Activated CD4-positive, alpha-beta T cell treated with anti-CD3 and anti-CD28 coated beads, Interleukin-2, amount 50 U/mL, for 24 hours (primary cell): ENCODE measurements around the gene FXYD3.
A peak's percentile ranks its signal among the peaks of the same experiment; 100 is the strongest.
"Not testable (repeated sequence)": the region's sequence is repeated elsewhere in the genome, so short reads cannot be mapped to it uniquely, and the experiment has no call there.

Experiments used
- DNase-seq, 2 donors: peaks; one replicate each; pipeline ENCODE4 v3.0.0-alpha.2; 2020; ENCODE audit warnings: low read depth in 1 of 2, low spot score in 1 of 2

Gene FXYD3

DNA sequence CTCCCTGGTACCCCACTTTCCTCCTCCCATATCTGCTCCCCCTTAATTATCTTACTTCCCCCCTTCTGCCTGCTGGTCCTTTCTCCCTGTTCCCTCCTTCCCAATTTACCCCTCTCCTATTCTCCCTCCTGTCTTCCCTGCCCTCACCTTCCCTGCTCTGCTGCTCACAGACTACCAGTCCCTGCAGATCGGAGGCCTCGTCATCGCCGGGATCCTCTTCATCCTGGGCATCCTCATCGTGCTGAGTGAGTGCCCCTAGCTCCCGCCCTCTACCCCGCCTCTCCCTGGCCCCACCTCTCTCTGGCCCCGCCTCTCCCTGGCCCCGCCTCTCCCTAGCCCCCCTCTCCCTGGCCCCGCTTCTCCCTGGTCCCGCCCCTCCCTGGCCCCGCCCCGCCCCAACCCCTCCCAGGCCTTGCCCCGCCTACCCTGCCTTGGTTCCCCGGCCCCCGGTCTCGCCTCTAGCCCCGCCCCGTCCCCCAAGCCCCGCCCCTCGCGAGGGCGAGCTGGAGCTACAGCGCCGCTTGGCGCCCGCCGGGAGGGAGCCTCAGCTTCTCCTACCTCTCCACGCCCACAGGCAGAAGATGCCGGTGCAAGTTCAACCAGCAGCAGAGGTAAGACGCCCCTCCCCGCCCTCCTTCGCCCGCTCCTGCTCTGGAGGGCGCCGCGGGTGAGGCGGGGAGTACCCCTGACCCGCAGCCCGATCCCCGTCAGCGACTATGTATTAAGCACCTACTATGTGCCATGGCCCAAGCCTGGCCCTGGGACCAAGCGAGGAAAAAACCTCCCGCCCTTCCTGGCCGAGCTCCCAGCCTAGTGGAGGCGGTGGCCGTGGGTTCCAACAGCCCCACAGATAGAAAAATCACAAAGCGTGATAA is 25.6 kb downstream of the FXYD3 start:
- peak; percentile 94 to 95 for DNase-seq

DNA sequence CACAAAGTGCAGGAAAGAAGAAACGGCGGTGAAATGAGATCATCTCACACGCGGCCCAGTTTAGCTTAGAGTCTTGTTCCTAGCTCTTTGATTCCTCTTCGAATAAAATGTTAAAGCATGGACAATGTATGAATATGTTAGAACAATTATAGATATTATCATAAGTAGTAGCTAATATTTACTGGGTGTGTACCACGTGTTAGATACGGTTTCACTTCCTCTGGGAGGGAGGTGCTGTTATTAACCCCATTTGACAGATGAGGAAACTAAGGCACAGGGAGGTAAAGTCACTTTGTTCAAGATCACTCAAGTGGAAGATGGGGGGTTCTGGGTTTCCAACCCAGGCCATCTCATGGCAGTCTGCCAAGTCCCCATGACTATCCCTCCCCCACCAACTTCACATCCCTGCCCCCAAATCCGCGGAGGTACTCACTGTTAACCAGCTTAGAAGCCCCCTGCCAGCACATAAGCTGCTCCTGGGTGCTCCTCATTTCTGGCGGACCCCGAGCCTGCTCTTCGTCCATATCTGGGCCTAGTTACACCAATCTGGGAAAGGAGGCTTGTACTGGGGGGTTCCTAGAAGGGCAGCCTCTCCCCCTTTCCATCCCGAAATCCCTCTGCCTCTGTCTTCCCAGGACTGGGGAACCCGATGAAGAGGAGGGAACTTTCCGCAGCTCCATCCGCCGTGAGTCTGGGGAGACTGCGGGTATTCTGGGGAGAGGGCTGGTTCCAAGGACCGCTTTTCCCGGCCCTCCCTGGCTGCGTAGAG is 26.4 kb downstream of the FXYD3 start:
- no peak for DNase-seq

- DNase-seq = peak; percentile 39 to 50
Observed at GRCh38 chr19:35142606-35143230, 27.1 kb downstream of the FXYD3 start.

GRCh38 chr19:35143231-35143715 is 27.6 kb downstream of the FXYD3 start, which contains the start of gene FXYD7:
Gene FXYD7, plus strand, starts transcription at chr19:35143255. Its CDS starts 79 bp downstream, at chr19:35143334.
- no peak for DNase-seq

GRCh38 chr19:35143818-35144217 is 28.2 kb downstream of the FXYD3 start:
- DNase-seq = no peak

- DNase-seq = no peak
Observed at GRCh38 chr19:35144259-35144599, 28.6 kb downstream of the FXYD3 start.

DNA sequence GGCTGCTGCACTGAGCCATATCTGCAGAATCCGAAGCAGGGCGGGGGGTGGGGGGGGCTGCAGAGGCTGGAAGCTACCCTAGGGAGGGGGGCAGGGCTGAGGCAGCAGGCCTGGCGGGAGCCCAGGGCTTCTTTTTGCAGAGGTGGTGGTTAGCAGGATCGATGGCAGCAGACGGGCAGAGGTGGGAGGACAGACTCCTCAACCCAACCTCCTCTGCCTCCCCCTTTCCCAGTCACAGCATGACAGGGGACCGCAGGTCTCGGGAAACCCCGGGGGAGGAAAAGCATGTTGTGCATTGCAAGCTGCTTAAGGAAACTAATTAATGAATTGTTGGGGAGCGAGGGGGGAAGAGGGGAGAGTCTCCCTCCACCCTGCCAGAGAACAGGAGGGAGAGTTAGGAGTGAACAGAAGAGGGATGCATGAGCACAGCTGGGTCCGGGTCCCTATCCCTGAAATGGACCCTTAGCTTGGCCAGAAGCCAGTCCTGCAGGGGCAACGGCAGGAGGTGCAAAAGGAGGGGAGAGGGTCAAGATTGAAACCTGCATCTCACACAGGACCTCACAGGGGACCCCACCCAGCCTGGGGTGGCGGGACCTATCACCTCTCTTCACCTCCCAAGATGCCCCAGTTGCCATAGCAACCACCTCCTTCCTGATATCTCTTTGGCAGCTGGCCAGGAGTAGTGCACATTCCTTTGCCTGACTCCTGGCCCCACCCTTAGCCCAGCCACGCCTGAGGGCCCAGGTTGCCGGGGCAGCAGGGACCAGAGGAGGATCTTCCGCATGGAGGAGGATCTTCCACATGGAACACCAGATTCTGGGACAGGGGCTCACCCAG is 29.2 kb downstream of the FXYD3 start:
- DNase-seq = no peak

- no peak for DNase-seq
Observed at GRCh38 chr19:35146746-35147459, 31.3 kb downstream of the FXYD3 start.

- DNase-seq = no peak
Observed at GRCh38 chr19:35149463-35149862, 33.8 kb downstream of the FXYD3 start.

DNA sequence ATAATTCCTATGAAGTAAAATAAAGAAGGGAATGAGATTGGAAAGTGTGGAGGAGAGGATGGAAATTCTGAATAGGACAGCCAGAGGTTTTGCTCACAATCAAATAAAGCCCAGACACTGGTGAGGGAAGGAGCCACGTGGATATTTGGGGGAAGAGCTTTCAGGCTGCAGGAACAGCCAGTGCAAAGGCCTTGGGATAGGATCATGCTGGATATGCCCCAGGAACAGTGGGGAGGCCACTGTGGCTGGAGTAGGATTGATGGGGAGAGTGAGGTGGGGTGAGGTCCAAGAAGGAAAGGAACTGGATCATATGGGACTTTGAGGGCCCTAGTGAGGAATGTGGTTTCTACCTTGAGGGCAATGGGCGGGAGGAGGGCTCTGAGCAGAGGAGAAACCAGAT is 34.8 kb downstream of the FXYD3 start:
- DNase-seq = no peak

- DNase-seq = no peak
Observed at GRCh38 chr19:35151273-35152065, 35.8 kb downstream of the FXYD3 start.

DNA sequence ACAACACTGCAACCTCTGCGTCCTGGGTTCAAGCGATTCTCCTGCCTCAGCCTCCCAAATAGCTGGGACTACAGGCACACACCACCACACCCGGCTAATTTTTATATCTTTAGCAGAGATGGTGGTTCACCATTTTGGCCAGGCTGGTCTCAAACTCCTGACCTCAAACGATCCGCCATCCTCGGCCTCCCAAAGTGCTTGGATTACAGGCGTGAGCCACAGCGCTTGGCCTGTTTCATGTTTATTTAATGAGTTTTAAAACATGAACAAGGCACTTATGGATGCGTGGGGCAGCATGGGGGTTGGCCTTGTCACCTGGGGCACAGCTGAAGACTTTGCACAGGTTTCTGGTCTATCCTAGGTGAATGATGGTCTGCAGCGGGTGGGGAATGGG is 37.5 kb downstream of the FXYD3 start:
- DNase-seq = not testable (repeated sequence)

DNA sequence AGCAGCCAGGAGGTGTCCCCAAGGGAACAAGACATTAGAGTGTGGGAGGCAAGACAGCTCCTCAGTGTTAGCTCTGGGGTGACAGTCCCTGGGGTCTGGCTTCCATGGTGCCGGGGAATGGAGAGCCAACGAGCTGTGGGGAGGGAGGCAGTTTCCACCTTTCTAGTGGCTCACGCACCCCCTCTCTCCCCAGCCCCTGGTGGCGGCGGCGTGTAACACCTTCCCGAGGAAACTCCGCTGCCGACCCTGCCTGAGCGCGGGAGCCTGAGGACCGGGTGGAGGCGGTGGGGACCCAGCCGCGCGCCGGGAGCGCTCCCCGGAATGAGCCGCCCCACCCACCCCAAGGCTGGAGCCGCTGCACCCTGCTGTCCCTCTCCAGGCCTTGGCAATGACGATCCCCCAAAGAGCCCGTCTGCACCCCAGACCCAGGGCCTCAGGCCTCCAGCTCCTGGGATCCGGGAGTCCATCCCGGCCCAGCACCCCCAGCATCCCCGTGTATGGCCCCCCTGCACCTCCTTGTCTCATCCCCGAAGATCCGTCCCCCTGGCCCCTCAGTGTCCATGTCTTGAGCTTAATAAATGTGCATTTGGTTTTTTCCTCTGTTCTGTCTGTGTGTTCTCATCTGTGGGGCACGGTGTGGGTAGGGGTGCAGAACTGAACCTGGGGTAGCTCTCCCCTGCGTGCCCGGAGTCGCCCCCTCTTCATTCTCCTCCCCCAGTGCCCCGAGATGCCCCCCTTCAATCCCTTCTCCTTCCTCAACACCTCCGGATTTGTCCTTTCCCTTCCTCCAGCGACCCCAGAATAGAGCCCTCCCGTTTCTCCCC is 38.3 kb downstream of the FXYD3 start:
- peak; percentile 53 to 71 for DNase-seq

DNA sequence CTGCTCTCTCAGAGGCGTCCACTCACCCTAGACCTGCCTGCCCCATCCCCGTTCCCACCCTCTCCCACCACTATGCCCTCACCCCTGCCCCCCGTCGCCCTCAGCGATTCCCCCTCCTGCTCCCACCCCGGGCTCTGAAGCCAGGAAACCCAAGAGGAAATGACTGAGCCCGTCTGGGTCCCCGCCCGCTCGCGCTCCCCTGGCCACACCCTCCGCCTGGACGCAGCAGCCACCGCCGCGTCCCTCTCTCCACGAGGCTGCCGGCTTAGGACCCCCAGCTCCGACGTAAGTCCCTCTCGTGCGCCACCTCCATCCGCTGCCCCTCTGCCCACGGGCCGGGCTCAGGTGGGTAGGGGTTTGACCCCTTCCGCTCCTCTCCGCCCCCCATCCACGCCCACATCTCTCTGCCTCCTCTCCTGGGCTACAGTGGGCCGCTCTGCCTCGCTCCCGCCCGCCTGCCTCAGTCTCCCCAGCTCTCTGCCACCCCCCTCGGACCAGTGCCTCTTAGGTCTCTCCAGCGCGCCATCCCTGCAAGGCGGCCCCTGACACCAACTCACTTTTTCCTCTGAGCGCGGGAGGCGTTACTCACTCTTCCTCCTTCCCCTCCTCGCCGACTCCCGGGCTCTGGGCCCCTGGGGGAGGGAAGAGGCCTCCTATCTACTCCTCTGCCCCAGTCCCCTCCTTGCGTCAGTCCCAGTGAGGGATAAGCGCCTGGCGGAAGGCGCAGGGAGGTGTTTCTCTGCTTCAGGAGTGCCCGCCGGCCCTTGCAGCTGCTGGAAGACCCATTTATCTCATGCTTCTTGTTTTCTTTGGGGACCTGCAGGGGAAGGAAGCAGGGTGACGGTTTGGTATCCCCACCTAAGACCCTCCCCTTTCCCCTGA is 39.1 kb downstream of the FXYD3 start, which contains the start of gene FXYD5:
FXYD5 (plus strand) TSS at position 211 of the 882 bp plus-strand sequence. CDS start 816 bp downstream, outside the sequence.
- peak; percentile 57 to 86 for DNase-seq

- no peak for DNase-seq
Observed at GRCh38 chr19:35155441-35155840, 39.8 kb downstream of the FXYD3 start.

GRCh38 chr19:35155981-35156672 is 40.5 kb downstream of the FXYD3 start:
- no peak for DNase-seq

DNA sequence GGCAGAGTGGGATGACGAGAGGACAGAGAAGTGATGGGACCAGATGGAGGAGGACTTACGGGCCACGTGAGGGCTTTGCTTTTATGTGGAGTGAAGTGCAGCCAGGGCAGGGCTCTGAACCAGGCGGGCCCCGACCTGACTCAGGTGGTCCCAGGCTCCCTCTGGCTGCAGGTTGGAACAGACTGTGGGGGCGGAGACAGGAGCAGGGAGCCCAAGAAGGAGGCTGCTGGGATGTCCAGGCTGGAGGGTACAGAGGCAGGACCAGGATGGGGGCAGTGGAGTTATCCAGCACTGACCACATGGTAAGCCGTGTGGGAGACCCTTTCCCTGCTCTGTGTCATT is 41.0 kb downstream of the FXYD3 start:
- no peak for DNase-seq
